GM21526 (cell line): ENCODE measurements around the gene S100A7A.
"Not testable (repeated sequence)": the region's sequence is repeated elsewhere in the genome, so short reads cannot be mapped to it uniquely, and the experiment has no call there.

Experiments used
- ATAC-seq: cut with Tn5 transposase; IDR thresholded peaks from one replicate; pipeline ENCODE4 v1.9.1; 2021; ENCODE audit warnings: moderate library complexity; ENCODE audit not compliant: unreplicated experiment, low FRiP score

S100A7A gene

DNA sequence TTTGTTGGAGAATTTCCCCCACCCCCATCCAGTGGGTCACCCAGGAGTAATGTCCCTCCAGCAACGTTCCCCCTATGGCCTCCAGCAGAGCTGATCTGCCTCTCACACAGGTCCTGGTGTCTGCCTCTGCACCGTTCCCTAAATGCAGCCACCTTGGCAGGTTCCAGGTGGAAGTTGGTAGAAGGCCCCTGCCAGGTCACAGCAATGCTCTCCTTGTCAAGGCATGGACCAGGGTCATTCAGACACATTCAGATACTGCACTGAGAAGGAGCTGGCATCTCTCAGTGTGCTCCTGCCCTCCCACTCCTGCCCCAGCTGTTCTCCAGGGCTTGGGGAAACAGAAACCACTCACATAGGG, 3.1 kb downstream of the S100A7A start:
- ATAC-seq, result not testable (repeated sequence)

- no peak for ATAC-seq
These were observed 4.0 kb downstream of the S100A7A start for GRCh38 chr1:153420306-153420705.

DNA sequence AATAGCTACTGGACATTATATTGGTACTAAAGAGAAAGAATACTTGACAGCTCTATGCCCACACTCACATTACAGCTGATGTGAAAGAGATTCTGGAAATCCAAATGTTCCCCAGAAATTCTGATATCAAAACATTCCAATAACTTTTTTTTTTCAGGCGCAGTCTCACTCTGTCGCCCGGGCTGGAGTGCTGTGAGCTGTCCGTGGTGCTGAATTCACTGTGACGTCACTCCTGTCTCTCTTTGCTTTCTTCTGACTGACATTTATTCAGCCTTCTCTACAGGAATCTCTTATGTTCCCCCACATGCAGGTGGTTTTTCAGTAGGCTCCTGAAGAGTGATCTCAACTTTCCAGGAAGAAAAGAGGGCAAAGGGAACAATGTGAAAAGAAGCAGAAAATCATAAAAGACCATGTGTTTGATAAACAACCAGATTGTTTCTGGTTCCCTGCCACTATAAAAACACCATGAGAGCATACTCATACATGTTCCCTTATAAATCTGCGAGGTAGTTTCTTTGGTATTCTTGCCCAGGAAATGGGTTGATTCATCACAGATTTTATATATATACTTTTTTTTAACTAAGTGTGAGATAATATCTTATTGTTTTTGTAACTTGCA, 6.2 kb downstream of the S100A7A start:
- ATAC-seq, result no peak

- no peak for ATAC-seq
These were observed 10.5 kb downstream of the S100A7A start for GRCh38 chr1:153426809-153427208.

GRCh38 chr1:153428073-153428638, 11.8 kb downstream of the S100A7A start:
- ATAC-seq, result no peak

GRCh38 chr1:153428791-153429190, 12.5 kb downstream of the S100A7A start:
- no peak for ATAC-seq

DNA sequence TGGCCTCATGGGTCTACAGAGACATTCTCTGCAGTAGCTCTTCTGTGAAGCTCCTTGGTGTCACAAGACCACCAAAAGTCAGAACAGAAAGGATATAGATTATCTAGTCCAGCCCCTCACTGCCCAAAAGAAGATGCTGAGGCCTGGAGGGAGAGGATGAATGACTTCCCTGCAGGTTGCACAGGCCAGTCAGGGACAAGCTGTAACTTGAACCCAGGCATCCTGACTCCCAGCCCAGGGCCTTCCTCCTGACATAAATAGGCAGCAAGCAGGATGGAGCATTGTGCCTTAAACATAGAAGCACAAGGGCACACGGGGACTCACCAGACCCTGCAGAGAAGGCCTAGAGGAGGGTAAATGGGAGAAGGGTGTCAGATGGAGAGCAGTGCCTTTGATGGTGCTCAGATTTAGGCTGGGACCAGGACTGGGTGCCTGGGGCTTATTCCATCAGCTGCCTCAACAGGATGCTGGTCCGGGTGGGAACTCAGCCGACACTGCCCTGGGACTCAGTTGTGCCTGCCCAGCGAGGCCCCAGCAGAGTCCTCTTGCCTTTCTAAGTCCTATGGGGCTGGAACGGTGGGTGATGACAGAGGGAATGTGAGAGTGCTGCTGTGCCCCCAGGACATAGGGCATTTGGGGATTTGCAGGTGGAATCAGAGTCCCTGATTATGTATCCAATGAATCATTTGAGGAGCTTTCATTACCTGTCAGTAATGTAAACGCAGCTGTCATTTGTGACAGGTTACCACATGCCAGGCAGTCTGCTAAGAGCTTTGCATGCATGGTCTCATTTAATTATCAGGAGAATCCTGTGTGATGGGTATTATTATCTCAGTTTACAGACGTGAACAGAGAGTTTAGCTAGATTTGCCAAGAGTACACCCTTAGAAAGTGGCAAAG, 13.2 kb downstream of the S100A7A start:
- no peak for ATAC-seq

DNA sequence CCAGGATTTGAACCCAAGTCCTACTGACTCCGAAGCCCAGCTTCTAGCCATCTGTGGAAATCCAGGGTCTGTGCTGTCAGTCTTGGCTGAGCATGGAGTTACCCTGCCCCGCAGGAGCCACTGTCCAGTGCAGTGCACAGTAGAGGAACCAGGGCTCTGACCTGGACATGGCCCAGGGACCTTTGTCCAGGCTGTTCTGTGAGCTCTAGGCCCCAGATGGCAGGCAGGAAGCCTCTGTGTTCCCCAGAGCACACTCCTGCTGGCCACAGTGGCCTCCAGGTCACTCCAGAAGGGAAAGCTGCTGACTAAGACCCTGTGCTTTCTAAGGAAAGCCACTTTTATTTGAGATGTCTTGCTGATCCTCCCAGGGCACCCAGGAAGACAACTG, 13.8 kb downstream of the S100A7A start:
- ATAC-seq, result no peak

GRCh38 chr1:153430561-153430960, 14.2 kb downstream of the S100A7A start:
- ATAC-seq, result no peak

GRCh38 chr1:153431002-153431401, 14.7 kb downstream of the S100A7A start:
- no peak for ATAC-seq

GRCh38 chr1:153431427-153431826, 15.1 kb downstream of the S100A7A start:
- no peak for ATAC-seq

DNA sequence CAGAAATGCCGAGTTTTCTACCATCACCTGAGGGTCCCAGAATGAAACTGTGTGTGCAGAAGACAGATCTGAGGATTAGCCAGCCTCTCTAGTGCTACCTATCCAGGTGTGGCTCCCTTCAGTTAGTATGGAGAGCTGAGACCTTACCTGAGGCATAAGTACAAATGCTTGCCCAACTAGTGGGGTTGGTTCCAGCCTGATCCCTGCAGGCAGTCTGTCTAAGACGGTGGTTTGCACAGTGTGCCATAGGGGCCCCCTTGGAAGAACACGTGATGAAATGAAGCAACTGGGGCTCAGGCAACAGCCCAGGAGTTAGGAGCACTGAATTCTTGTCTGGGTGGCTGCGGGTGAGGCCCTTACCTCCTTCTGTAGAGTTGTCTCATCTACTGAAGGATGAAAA, 15.6 kb downstream of the S100A7A start:
- ATAC-seq, result no peak

- ATAC-seq, result no peak
These were observed 16.8 kb downstream of the S100A7A start for GRCh38 chr1:153432874-153433681.

DNA sequence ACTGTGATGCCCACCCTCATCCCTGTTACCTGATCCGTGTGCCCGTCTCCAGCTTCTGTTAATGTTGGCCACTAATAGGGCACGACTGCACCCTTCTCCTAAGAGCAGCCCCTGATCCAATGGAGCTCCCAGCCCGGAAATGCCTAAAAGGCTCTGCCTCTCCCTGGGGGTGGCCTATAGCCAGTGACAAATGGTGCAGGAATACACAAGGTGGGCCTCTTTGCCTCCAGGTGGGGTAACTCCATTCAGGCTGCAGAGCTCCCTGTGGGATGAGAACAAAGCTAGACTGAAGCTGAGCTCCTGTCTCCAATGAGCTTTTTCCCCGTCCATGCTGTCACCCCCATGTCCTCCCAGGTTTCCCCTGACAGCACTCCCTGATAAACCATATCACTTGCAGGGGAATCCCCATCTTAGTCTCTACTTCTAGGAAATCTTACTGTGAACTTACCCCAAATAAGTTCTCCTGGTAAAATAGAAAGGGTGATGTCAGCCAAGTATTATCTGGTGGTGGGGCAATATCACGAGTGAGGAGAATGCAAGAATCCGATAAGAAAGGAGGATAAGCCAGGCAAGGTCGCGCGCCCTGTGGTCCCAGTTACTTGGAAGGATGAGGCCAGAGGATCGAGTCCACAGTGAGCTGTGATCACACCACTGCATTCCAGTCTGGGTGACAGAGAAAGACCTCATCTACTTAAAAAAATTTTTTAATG, 18.6 kb downstream of the S100A7A start:
- no peak for ATAC-seq

- no peak for ATAC-seq
These were observed 20.9 kb downstream of the S100A7A start for GRCh38 chr1:153437236-153437635.

- ATAC-seq, result no peak
These were observed 22.3 kb downstream of the S100A7A start for GRCh38 chr1:153438599-153438998.

GRCh38 chr1:153439273-153439672, 23.0 kb downstream of the S100A7A start:
- no peak for ATAC-seq

DNA sequence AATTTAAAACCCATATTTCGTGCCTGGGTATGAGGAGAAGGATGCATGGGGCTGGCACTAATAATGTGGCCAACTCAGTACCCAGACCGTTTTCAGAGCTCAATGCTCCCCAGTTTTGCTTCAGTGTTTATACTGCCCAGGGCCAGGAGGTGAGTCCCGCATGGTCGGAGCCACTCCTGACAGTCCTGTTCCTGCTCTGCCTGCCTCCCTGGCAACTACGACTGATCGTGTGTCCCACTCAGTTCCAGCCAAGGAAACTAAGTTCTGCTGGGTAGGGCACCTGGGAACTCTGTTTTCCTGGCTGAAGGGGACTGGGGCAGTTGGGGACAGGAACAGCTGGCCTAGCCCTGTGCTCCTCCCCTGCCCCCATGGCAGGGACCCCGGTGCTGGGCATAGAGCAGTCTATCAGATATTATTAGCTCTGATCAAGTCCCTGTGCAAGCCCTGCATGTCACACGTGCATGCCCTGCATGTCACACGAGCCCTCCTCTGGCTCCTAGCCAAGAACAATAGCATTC, 25.0 kb downstream of the S100A7A start:
- ATAC-seq, result no peak

GRCh38 chr1:153443486-153443885, 27.2 kb downstream of the S100A7A start:
- ATAC-seq, result no peak

DNA sequence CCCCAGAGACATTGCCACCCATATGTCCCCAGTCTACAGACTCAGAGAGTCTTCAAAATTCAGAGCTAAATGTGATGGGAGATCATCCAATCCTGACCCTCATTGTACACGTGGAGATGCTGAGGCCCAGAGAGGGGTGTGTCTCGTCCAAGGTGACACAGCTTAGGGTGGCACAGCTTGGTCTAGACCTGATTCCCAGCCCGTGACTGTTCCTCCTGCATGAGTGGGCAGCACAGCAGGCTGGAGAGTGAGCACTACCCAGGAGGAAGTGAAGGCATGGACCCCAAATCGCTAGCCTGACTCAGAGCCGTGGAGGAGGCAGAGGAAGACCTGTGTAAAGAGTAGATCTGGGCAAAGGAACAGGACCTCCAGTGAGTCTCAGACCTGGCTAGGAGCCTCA, 27.8 kb downstream of the S100A7A start:
- no peak for ATAC-seq
